ENCODE measurements around the gene ITGA1.

ITGA1 gene

GRCh38 chr5:52897238-52897614, 109.5 kb downstream of the ITGA1 start:
- no peak for DNase-seq (ENCODE audit: low spot score)

DNA sequence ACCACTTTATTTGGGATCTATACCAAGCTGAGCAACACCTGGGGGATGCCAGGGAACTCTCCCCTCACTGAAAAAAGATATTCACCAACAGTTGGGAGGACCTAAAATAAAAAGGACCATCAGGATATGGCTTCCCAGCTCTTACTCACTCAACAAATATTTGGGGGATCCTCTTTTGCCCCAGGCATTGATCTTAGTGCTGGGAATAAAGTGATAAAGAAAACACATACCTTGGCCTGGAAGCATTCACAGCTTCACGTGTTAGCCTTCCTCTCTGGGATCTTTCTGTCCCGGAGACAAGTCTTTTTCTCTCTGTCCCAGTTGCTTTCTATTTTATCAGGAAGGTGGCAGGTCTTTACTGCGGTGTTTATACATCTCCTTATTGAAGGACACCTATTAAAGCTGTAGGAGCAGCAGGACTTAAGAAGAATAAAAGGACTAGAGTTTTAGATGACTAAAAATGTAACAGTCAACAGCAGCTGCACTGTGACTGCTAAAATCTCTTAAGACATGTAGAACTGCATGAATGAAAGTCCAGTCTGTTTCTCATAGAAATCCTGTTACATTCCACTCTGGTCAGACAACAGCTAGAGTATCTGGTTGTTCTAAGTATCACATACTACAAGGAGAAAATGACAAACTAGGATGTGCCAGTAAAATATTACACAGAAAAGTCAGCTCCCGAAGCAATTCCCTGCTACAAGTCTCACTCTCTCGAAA, 111.4 kb downstream of the ITGA1 start:
- no peak for DNase-seq (ENCODE audit: low spot score)

DNA sequence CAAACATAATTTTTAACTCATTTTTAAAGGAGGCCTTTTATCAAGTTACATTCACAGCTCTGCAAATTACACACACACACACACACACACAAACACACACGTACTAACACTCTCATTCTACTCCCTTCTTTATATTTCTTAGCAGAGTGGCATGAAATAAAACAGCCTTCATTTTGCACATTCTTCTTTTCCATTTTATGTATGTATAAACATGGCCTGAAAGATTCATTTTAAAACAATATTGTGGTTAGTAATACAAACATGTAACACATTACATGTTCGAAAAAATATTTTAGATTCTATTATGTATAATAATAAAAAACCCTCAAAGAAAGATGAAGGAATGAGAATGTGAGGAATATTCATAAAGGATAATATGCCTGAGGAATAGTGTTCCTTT, 115.4 kb downstream of the ITGA1 start:
- DNase-seq (ENCODE audit: low spot score): no peak

DNA sequence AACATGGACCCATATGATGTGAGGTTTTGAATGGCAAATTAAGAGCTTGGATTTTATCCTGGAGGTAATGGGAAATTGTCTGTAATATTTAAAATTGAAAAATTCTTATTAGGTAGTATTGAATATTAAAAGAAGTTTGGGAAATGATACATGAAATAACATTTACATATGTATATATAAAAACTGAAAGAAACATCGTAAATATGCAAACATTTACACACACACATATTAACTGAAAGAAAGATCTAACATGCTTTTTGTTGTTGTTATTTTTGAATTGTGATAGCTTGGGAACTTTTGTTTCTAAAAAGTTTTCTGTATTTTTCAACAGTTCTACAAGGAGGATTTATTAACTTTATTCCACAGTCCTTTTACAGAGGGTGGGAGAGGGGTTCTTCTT, 118.6 kb downstream of the ITGA1 start:
- DNase-seq (ENCODE audit: low spot score): no peak

DNA sequence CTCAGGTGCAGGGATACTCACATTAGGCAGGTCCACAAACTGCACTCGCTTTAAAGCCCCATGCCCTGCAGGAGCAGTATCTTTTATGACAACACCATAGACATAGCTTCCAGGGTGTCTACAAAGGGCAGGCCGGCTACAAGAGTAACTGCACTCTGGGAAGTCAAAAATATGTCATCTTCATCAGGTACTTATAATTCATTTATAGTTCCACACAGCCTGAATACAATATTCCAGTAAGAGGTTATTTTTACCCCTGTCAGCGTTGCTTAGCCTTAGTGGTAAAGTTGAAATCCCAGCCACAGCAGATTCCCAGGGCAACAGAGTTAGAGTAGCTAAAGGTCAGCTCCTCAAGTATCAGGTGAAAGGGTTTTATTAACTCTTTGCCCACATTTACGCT, 119.1 kb downstream of the ITGA1 start:
- no peak for DNase-seq (ENCODE audit: low spot score)

- no peak for DNase-seq (ENCODE audit: low spot score)
Observed at GRCh38 chr5:52909192-52909591, 121.5 kb downstream of the ITGA1 start.

DNA sequence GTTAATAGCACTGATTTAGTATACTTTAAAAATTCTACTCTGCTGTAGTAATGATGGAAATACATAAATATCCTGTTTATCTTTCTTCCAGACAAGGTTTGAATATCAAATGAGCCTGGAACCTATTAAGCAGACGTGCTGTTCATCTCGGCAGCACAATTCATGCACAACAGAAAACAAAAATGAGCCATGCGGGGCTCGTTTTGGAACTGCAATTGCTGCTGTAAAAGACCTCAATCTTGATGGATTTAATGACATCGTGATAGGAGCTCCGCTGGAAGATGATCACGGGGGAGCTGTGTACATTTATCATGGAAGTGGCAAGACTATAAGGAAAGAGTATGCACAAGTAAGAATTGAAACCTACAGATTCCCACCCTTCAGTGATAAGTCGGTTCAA, 122.4 kb downstream of the ITGA1 start:
- no peak for DNase-seq (ENCODE audit: low spot score)

GRCh38 chr5:52915176-52915875, 127.6 kb downstream of the ITGA1 start:
- DNase-seq (ENCODE audit: low spot score): peak; percentile 26

DNA sequence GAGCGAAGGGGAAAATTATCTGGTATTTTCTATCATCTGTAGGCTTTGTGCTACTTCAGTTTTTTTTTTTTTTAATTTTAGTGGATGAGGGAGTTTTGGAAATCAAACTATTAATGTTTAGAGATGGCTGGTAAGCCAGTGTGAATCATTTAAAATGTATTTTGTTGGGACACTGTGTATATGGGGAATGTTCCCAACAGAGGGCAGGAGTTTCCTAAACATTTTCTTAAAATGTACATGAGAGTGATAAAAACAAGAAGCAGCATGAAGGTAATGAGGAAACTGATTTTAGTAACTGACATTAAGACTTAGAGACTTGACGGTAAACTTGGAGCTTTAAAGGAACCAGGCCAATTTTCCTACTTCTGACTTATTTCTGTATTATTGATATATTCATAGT, 133.2 kb downstream of the ITGA1 start:
- DNase-seq (ENCODE audit: low spot score): no peak

DNA sequence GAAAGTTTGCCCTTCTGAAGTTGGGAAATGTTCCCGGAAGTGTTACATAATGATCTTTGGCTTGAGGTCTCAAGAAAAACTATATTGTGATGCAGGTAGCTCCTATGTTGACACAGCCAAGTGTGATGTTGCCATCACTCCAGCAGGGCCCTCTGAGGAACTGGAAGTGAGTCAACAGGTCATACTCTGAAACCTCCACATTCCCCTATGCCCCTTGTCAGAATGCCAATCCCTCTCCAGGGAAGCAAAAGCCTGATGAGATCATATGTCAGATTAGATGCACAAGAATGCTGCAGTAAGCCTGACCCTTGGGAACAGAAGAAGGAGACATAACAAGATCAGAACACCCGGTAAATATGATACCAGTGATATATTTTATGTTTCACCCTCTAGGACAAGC, 134.7 kb downstream of the ITGA1 start:
- no peak for DNase-seq (ENCODE audit: low spot score)

- DNase-seq (ENCODE audit: low spot score): no peak
Observed at GRCh38 chr5:52924456-52924855, 136.7 kb downstream of the ITGA1 start.

GRCh38 chr5:52925001-52925400, 137.3 kb downstream of the ITGA1 start:
- no peak for DNase-seq (ENCODE audit: low spot score)

DNA sequence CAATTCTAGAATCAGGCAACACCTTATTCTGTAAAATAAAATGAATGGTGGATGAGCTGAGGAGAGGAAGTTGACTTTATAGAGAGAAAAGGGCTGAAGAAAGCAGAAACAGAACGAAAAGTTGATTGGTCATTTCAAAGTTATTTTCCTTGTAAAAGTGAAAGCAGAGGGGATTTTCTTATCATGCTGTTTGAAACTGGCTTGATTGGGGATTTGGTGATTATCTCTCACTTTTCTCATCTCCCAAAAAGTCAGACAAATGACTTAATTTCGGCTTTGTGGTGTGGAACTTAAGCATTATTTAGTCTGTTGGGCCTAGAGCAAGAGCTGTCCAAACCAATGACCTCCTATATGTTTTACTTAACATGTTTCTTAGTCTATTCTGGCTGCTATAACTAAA, 141.0 kb downstream of the ITGA1 start:
- no peak for DNase-seq (ENCODE audit: low spot score)

GRCh38 chr5:52938226-52938625, 150.5 kb downstream of the ITGA1 start:
- DNase-seq (ENCODE audit: low spot score): no peak

GRCh38 chr5:52943285-52943684, 155.6 kb downstream of the ITGA1 start:
- no peak for DNase-seq (ENCODE audit: low spot score)

GRCh38 chr5:52943808-52944207, 156.1 kb downstream of the ITGA1 start:
- no peak for DNase-seq (ENCODE audit: low spot score)

DNA sequence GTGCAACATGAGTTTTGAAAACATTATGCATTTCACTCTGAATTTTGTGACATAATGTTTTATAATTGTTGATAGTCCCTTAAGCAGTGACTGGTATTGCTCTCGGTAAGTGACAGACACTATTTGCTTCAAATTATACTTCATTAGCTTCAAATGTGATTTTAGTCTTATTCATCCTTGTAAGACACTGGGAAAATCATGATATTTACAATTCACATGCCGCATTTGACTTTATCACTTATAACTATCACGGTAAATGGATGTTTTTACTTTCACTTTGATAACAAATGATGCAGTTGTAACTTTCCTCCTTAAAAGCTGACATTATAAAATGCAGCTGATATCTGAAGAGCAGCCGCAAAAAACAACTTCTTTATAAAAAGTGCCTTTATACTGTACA, 157.3 kb downstream of the ITGA1 start:
- no peak for DNase-seq (ENCODE audit: low spot score)

- no peak for DNase-seq (ENCODE audit: low spot score)
Observed at GRCh38 chr5:52947208-52947607, 159.5 kb downstream of the ITGA1 start.

DNA sequence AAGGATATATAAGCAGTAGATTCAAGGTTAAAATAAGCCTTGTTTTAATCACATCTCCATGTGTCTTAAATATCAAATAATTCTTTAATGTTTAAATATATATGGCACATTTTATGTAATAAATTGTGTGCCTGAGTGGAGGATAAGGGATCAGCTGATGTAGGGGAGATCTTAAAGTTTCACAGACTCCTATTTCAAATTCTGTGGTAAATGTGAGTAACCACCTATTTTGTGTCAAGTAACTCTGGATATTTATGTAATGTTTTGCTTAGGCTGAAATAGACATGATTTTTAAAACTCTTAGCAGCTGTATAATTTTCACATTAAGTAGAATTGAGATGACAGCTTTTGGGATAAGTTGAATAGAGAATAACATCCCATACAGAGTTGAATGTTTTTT, 160.1 kb downstream of the ITGA1 start:
- no peak for DNase-seq (ENCODE audit: low spot score)

DNA sequence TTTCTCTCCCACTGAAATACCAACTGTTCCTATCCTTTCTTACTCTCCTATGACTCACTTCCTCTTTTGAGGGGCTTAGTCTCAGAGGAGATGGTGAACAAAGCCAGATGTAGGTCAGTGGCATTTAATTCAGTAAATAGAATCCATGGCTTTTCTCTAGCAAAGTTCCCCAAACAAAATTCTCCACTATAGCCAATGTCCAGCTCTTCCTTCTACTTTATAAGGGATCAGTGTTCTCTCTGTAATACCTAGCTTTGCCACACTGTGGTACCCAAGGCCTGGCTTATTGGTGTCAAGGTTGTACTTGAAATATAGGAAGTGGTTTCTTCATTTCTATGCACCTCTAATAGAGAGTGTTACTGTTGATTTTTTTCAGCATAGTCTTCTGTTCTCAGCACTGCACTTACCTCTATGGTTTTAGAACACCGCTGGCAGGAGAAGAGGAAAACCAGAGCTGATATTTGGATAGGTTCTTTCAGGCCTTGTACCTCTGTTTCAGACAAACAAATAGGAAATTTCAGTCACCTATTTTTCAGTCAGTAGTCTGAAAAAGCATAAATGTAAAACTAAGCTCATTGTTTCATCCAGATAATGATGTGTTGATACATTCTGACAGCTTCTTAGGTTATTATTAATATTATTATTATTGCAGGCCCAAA, 160.8 kb downstream of the ITGA1 start:
- DNase-seq (ENCODE audit: low spot score): peak; percentile 68

DNA sequence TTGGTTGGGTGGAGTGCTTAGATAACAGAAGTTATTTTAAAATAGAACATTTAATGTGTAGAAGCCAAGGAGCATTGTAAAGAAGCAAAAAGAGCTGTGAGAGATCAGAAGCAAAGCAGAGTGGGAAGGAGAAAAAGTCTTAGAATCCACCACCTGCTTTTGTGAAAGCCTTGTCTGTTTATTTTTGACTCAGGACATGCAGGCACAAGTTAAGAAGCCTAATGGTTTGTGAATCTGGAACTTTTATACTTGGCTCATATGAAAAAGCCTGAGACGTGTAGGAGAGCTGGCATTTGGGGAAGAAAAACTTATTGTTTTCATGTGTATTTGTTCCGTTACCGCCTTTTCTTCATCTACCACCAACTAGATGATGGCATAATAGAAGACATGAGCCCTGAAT, 163.0 kb downstream of the ITGA1 start:
- DNase-seq (ENCODE audit: low spot score): no peak

DNA sequence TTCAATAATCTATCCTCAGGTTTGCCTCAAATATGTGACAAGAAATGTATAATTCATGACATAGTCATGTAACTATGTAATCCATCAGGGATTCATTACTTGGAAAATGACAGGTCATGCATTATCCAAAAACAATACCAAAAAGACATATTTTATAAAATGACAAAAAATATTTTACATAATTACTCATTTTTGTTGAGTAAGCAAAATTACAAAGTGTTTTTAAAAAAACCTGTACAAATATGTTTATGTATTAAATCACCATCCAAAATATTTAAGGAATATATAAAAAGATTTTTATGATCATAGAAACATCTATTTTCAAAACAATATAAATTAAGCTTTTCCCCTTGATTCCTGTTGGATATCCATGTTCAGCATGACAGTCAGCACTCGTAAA, 164.8 kb downstream of the ITGA1 start:
- DNase-seq (ENCODE audit: low spot score): no peak

GRCh38 chr5:52956014-52956413, 168.3 kb downstream of the ITGA1 start:
- no peak for DNase-seq (ENCODE audit: low spot score)

All from COLO829 (cell line).